ENCODE measurements around the gene FOXF1. TPM values are rescaled to one million over a fixed set of nuclear protein-coding genes. Genes with fewer than 3 reads are reported as not detected.

Gene FOXF1
- total RNA-seq, 1 donor from 2014 or later: not detected

DNA sequence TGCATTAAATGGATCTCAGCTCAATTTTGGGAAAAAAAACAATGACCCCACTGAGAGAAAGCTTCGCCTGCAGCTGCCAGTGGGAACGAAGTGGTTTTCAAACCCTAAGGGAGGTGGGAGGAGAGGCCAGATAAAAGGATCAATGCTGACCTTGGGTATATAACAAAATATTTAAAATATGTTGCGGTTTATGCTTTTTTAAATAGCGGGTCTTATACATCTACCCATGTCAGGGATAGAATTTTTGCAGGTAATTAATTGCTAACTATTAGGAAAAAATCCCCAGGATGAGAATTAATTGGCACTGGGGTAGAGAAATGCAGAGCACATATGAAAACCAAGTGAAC lies 10.9 kb upstream of the FOXF1 start:
- peaks cover 92% of the 10 kb centered on the region for H3K27me3 Mint-ChIP-seq (ENCODE audit: insufficient read depth, low read depth)
- TF ChIP-seq EZH2 (IDR thresholded peaks at IDR 0.05): peak; percentile 50
- TF ChIP-seq, protein P1, sequence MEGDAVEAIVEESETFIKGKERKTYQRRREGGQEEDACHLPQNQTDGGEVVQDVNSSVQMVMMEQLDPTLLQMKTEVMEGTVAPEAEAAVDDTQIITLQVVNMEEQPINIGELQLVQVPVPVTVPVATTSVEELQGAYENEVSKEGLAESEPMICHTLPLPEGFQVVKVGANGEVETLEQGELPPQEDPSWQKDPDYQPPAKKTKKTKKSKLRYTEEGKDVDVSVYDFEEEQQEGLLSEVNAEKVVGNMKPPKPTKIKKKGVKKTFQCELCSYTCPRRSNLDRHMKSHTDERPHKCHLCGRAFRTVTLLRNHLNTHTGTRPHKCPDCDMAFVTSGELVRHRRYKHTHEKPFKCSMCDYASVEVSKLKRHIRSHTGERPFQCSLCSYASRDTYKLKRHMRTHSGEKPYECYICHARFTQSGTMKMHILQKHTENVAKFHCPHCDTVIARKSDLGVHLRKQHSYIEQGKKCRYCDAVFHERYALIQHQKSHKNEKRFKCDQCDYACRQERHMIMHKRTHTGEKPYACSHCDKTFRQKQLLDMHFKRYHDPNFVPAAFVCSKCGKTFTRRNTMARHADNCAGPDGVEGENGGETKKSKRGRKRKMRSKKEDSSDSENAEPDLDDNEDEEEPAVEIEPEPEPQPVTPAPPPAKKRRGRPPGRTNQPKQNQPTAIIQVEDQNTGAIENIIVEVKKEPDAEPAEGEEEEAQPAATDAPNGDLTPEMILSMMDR (IDR thresholded peaks at IDR 0.05): no peak
- no peak for TF ChIP-seq EZH2phosphoT487 (IDR thresholded peaks at IDR 0.05)
- peaks cover 20% of the 10 kb centered on the region for H3K4me1 Mint-ChIP-seq
- DNase-seq (ENCODE audit: low spot score): no peak
- H2AFZ ChIP-seq (replicated peaks): no peak overlapping the region
- H3K9me3 Mint-ChIP-seq: no peaks in the 10 kb centered on the region
- H3K4me1 ChIP-seq: peaks cover 30% of the 10 kb centered on the region
- H3K27me3 ChIP-seq: peaks cover 100% of the 10 kb centered on the region
- no peak overlapping the region for H3K4me3 Mint-ChIP-seq
- H3K9ac ChIP-seq: no peak overlapping the region
- H3K36me3 Mint-ChIP-seq: no peaks in the 10 kb centered on the region
- H3K4me2 ChIP-seq: peak overlapping the region; percentile 57
- peaks cover 28% of the 10 kb centered on the region for H3F3A ChIP-seq (ENCODE audit: low read depth)
- H3K4me3 ChIP-seq: no peak overlapping the region
- H3K27ac ChIP-seq: no peak overlapping the region
- H3K79me2 ChIP-seq (ENCODE audit: low read depth): no peaks in the 10 kb centered on the region
- no peak overlapping the region for H3K27ac Mint-ChIP-seq
- H3K9me3 ChIP-seq (ENCODE audit: low read depth): no peaks in the 10 kb centered on the region
- H3K36me3 ChIP-seq: no peaks in the 10 kb centered on the region
- peaks cover 100% of the 10 kb centered on the region for H4K20me1 ChIP-seq (ENCODE audit: low read depth)

DNA sequence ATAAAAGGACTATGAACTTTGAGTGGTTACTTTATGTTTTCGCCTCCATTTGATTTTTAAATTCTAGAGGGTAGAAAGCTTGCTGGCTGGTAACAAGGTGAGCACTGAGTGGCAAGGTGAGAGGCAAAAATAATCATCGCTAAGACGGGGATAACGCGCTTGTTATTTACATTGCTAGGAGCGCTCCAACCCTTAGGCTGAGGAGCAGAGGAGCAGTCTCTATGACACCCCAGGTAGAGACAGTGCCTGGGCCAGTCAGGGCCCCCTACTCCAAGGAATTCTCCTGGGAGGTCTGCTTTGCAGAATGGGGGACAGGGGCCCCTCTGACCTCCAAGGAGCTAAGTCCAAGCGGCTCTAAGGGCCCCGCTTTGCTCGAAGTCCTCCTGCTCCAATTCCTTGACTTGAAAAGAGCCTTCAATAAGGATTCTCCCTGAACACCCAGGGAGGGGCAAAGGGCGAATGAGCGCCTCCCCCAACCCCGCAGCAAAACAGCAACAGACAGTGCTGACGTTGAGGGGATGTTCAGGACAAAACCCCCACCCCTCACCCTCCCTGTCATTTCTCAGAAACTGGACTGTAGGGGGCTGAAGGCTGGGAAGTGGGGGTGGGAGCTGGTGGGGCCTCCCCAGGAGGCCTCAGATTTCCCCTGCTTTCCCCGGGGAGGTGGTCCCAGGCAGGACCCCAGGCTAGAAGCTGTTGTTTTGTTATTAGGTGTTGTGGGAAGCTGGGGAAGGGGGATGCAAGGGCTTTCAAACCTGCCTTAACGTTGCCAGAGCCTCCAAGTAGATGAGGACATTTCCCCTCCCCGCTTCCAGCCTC lies 10.2 kb upstream of the FOXF1 start:
- no peaks in the 10 kb centered on the region for H3K36me3 ChIP-seq
- H4K20me1 ChIP-seq (ENCODE audit: low read depth): peaks cover 100% of the 10 kb centered on the region
- no peak overlapping the region for H3K9ac ChIP-seq
- H3K9me3 Mint-ChIP-seq: no peaks in the 10 kb centered on the region
- no peak overlapping the region for H3K4me2 ChIP-seq
- no peaks in the 10 kb centered on the region for H3K9me3 ChIP-seq (ENCODE audit: low read depth)
- H3K4me3 ChIP-seq: no peak overlapping the region
- no peak overlapping the region for H3K4me3 Mint-ChIP-seq
- H3K27me3 Mint-ChIP-seq (ENCODE audit: insufficient read depth, low read depth): peaks cover 93% of the 10 kb centered on the region
- H3K27ac Mint-ChIP-seq: no peak overlapping the region
- H3K79me2 ChIP-seq (ENCODE audit: low read depth): no peaks in the 10 kb centered on the region
- peaks cover 100% of the 10 kb centered on the region for H3K27me3 ChIP-seq
- no peak overlapping the region for H2AFZ ChIP-seq (replicated peaks)
- H3K27ac ChIP-seq: no peak overlapping the region
- peaks cover 22% of the 10 kb centered on the region for H3K4me1 Mint-ChIP-seq
- TF ChIP-seq, protein P1 (IDR thresholded peaks at IDR 0.05): no peak
- TF ChIP-seq EZH2phosphoT487 (IDR thresholded peaks at IDR 0.05) (no peak), EZH2 (IDR thresholded peaks at IDR 0.05) (no peak)
- peaks cover 27% of the 10 kb centered on the region for H3F3A ChIP-seq (ENCODE audit: low read depth)
- H3K36me3 Mint-ChIP-seq: no peaks in the 10 kb centered on the region
- DNase-seq (ENCODE audit: low spot score): peak; percentile 52
- H3K4me1 ChIP-seq: peaks cover 23% of the 10 kb centered on the region

DNA sequence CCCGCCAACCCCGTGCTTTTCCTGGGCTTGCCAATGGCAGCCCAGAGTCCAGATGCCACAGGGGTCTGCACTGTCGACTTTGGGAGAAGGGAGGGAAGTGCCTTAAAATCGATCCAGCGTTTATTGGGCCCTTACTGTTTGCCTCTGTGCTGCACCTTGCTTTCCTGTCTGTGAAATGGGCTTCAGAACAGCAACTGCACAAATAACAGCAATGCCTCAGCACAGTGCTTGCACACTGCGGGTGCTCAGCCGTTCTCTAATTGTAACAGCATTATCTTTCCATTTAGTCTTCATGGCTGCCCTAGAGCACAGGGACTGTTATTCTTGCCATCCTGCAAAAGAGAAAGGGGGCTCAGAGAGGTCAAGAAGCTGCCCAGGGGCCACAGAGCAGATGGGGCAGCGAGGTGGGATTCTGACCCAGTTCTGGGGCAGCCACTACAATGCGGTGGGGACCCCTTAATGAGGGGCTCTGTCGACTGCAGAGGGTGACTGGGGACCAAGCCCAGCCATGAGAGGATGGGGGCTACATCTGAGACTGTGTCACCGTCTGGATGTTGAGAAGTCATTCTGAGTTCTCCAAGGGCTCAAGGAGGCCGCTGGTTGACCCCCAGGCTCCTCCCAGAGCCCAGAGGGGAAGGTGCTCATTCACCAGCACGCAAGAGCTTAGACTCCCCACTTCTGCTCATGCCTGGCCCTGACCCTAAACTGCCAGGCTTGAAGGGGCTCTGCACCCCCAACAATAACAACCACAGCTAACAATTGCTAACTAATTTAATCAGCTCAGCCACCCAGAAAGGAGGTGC lies 9.4 kb upstream of the FOXF1 start:
- Histone ChIP-seq H3K36me3 (no peaks in the 10 kb centered on the region), H3K79me2 (ENCODE audit: low read depth) (no peaks in the 10 kb centered on the region), H4K20me1 (ENCODE audit: low read depth) (peaks cover 99% of the 10 kb centered on the region), H3F3A (ENCODE audit: low read depth) (peaks cover 19% of the 10 kb centered on the region), H3K4me3 (no peak overlapping the region), H3K4me2 (no peak overlapping the region), H3K4me1 (peaks cover 18% of the 10 kb centered on the region), H2AFZ (replicated peaks) (no peak overlapping the region), H3K27ac (no peak overlapping the region), H3K9me3 (ENCODE audit: low read depth) (no peaks in the 10 kb centered on the region), H3K9ac (no peak overlapping the region), H3K27me3 (peaks cover 100% of the 10 kb centered on the region)
- TF ChIP-seq EZH2phosphoT487 (IDR thresholded peaks at IDR 0.05) (no peak), EZH2 (IDR thresholded peaks at IDR 0.05) (no peak)
- TF ChIP-seq, protein P1 (IDR thresholded peaks at IDR 0.05): no peak
- DNase-seq (ENCODE audit: low spot score): no peak
- H3K4me1 Mint-ChIP-seq: peaks cover 17% of the 10 kb centered on the region
- no peak overlapping the region for H3K27ac Mint-ChIP-seq
- no peaks in the 10 kb centered on the region for H3K9me3 Mint-ChIP-seq
- H3K27me3 Mint-ChIP-seq (ENCODE audit: insufficient read depth, low read depth): peaks cover 90% of the 10 kb centered on the region
- no peaks in the 10 kb centered on the region for H3K36me3 Mint-ChIP-seq
- H3K4me3 Mint-ChIP-seq: peak overlapping the region; percentile 46

All from neural progenitor cell (in vitro differentiated cells).